GM12875 (cell line): Measurements from ENCODE around the gene HMCN1.
"Not testable (repeated sequence)": the region's sequence is repeated elsewhere in the genome, so short reads cannot be mapped to it uniquely, and the experiment has no call there.

Experiments used
- H3K4me3 ChIP-seq: one replicate; pipeline ENCODE4 v1.5.1; 2011; ENCODE audit warnings: low read depth, low read length, control low read depth
- CTCF ChIP-seq: IDR thresholded peaks from 2 replicates; pipeline ENCODE4 v1.5.1; 2011; ENCODE audit warnings: low read depth, mild to moderate bottlenecking, control low read depth, inconsistent platforms, low read length, moderate library complexity, borderline replicate concordance; ENCODE audit not compliant: insufficient read depth

The HMCN1 gene

DNA sequence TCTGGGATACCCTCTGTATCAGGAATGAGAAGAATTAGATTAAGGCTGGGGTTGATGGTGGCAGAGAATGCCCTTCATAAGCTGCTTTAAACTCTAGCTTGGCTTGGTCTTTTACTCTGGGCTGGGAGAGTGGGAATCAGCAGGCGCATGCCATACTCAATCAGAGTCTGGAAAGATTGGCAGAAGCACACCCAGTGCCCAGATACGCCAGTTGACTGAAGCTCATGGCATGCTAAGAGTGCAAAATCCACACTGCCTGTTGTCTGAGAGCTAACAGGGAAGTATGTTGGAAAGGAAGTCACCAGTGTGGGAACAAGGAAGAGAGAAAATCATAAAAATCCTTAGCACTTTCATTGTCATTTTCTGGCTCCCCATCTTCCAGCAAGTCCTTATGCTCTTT is 53.0 kb downstream of the HMCN1 start:
- TF ChIP-seq CTCF = no peak

GRCh38 chr1:185788386-185788785 is 54.2 kb downstream of the HMCN1 start:
- TF ChIP-seq CTCF = no peak
- no peak overlapping the region for H3K4me3 ChIP-seq

More for the DNA sequence above, 53.0 kb downstream of the HMCN1 start:
- no peak overlapping the region for H3K4me3 ChIP-seq

DNA sequence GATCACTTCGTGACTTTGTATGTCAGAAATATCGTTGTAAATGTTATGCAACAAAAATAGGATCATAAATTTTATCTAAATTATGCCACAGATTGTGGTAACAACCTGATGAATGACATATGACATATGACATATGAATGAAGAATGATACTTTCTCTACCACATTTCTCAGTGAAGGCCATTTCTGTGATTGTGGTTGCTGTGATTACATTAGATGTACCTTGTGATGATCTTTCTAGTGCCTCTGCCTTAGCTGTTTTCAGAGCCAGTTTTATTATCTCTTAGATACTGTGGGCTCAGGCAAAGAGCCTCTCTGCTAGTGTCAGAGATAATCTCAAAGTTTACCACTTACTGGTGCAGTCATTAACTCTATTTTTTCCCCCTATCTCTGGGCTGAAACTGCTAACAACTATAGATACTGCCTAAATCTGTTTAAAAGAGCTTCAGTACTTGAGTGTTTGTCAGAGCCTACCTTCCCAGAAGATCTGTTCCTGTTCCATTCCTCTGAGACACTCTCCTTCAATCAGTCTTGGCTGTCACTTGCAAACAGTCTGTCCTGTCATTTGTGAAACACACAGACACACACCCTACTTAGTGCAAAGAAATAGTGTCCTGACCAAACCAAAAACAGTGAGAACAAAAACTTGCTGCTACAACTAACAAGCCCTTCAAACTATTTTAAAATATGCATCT is 55.5 kb downstream of the HMCN1 start:
- TF ChIP-seq CTCF = no peak
- H3K4me3 ChIP-seq = no peak overlapping the region

DNA sequence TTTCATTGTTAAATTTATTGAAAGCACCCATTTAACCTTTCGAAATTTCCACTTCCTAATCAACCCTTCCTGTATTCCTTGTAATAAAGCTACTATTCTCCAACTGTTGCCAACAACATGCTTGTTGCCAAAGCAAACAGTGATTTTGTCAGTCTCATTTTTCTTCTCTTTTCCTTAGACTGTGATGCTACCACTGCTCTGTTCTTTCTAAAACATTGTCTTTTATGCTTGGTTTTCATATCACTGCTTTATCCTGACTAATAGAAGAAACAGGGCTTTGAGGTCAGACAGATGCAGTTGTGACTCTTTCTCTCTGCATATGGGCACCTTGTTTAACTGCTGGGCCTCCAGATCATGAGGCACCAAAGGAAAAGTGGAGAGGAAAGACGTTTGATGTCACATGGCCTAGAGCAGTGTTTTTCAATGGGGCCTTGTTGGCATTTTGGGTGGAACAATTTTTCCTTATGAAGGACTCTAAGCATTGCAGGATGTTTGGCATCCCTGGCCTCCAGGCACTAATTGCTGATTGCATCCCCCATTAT is 56.1 kb downstream of the HMCN1 start:
- TF ChIP-seq CTCF = no peak
- no peak overlapping the region for H3K4me3 ChIP-seq

- H3K4me3 ChIP-seq = no peak overlapping the region
- no peak for TF ChIP-seq CTCF
Measured at GRCh38 chr1:185792040-185792439, 57.8 kb downstream of the HMCN1 start.

GRCh38 chr1:185794495-185794894 is 60.3 kb downstream of the HMCN1 start:
- not testable (repeated sequence) for H3K4me3 ChIP-seq

GRCh38 chr1:185795181-185795580 is 61.0 kb downstream of the HMCN1 start:
- TF ChIP-seq CTCF = no peak
- no peak overlapping the region for H3K4me3 ChIP-seq
